ENCODE data around the gene NLRP5. TPM values are rescaled to one million over a fixed set of nuclear protein-coding genes. Genes with fewer than 3 reads are reported as not detected.
A peak's percentile ranks its signal among the peaks of the same experiment; 100 is the strongest.

NLRP5 gene
- total RNA-seq, 1 experiment from 2014 or later = not detected

- Histone ChIP-seq H3K27me3 (ENCODE audit: control insufficient read depth, insufficient read depth, low read length) (no peaks in the 10 kb centered on the region), H3K4me3 (ENCODE audit: insufficient read depth, low read depth, low read length) (no peak overlapping the region), H3K36me3 (replicated peaks; ENCODE audit: control insufficient read depth, insufficient read depth, low read length) (no peaks in the 10 kb centered on the region)
- no peak for DNase-seq
Measured at GRCh38 chr19:56109226-56109625, 122.7 kb downstream of the NLRP5 start.

- H3K27me3 ChIP-seq (ENCODE audit: control insufficient read depth, insufficient read depth, low read length) = no peaks in the 10 kb centered on the region
- H3K36me3 ChIP-seq (replicated peaks; ENCODE audit: control insufficient read depth, insufficient read depth, low read length) = no peaks in the 10 kb centered on the region
- H3K4me3 ChIP-seq (ENCODE audit: insufficient read depth, low read depth, low read length) = no peak overlapping the region
- peak; percentile 75 for DNase-seq
Measured at GRCh38 chr19:56110515-56111448, 124.2 kb downstream of the NLRP5 start.

Other genes with a start within 250 kb of the NLRP5 start
- not detected in 2 replicates for gene NLRP9, start 248.4 kb upstream of the NLRP5 start, total RNA-seq (2014; rRNA removed; shearing (Covaris generic))
- not detected in 2 replicates for gene RFPL4A, start 227.7 kb upstream of the NLRP5 start, total RNA-seq (2014; rRNA removed; shearing (Covaris generic))
- gene RFPL4AL1, start 217.7 kb upstream of the NLRP5 start, total RNA-seq (2014; rRNA removed; shearing (Covaris generic)) = not detected in 2 replicates
- not detected in 2 replicates for gene NLRP11, start 154.8 kb upstream of the NLRP5 start, total RNA-seq (2014; rRNA removed; shearing (Covaris generic))
- not detected in 2 replicates for gene NLRP4, start 150.2 kb upstream of the NLRP5 start, total RNA-seq (2014; rRNA removed; shearing (Covaris generic))
- not detected in 2 replicates for gene NLRP13, start 54.4 kb upstream of the NLRP5 start, total RNA-seq (2014; rRNA removed; shearing (Covaris generic))
- gene NLRP8, start 38.9 kb upstream of the NLRP5 start, total RNA-seq (2014; rRNA removed; shearing (Covaris generic)) = not detected in 2 replicates
- gene ZNF787, start 134.5 kb downstream of the NLRP5 start, total RNA-seq (2014; rRNA removed; shearing (Covaris generic)) = 84.2 and 95.4 TPM in 2 replicates
- 60.9 and 63.4 TPM in 2 replicates for gene ZNF444, start 154.5 kb downstream of the NLRP5 start, total RNA-seq (2014; rRNA removed; shearing (Covaris generic))
- not detected in 2 replicates for gene GALP, start 189.2 kb downstream of the NLRP5 start, total RNA-seq (2014; rRNA removed; shearing (Covaris generic))
- not detected in 2 replicates for gene ZSCAN5B, start 211.0 kb downstream of the NLRP5 start, total RNA-seq (2014; rRNA removed; shearing (Covaris generic))
- gene ZSCAN5C, start 215.5 kb downstream of the NLRP5 start, total RNA-seq (2014; rRNA removed; shearing (Covaris generic)) = not detected in 2 replicates